ENCODE data around the gene SLAMF9. TPM values are rescaled to one million over a fixed set of nuclear protein-coding genes. Genes with fewer than 3 reads are reported as not detected.

SLAMF9 gene
- total RNA-seq (not detected), polyA plus RNA-seq (ENCODE audit: insufficient read length in 6 of 6) (not detected)
- long read RNA-seq, donor 1: 0 reads
- long read RNA-seq, donor 2: 0 reads
- long read RNA-seq, donor 3: 0 reads
- long read RNA-seq, donor 4: 0 reads
- long read RNA-seq, donor 5: 0 reads
- long read RNA-seq, donor 6: 0 reads
- long read RNA-seq, donor 7: 0 reads
- long read RNA-seq, donor 8: 0 reads
- long read RNA-seq, donor 9: 0 reads
- long read RNA-seq, donor 10: 0 reads
- long read RNA-seq, donor 11: 0 reads
- long read RNA-seq, donor 12: 0 reads

- no peaks in the 10 kb centered on the region for H3K9me3 ChIP-seq
- H3K4me1 ChIP-seq: peaks cover 0 to 6% of the 10 kb centered on the region in 2 donors
- no peak within 1 kb of the TSS for H3K4me3 ChIP-seq
- peaks cover 0 to 14% of the 10 kb centered on the region in 2 donors for H3K27me3 ChIP-seq
- no peaks in the 10 kb centered on the region for H3K36me3 ChIP-seq
- DNase-seq (no peak), ATAC-seq (peak; percentile 66)
- TF ChIP-seq CTCF (IDR thresholded peaks at IDR 0.05): no peak
- H3K27ac ChIP-seq: no peak within 1 kb of the TSS
- intact Hi-C loops (cut with DNase I): no loop called here
Observed at GRCh38 chr1:159953536-159954515, at the start of gene SLAMF9. Gene SLAMF9, minus strand, starts transcription at chr1:159954237. Its CDS starts 100 bp downstream, at chr1:159954137.

GRCh38 chr1:160001440-160001839 is 47.4 kb upstream of the SLAMF9 start:
- intact Hi-C loops (cut with DNase I): loop anchor here in 1 of 2 donors (10.0 kb wide), 1 partner anchor 57 kb away; the partner anchor contains the start of gene IGSF9
- Histone ChIP-seq H3K4me3 (no peak overlapping the region), H3K4me1 (no peaks in the 10 kb centered on the region), H3K36me3 (no peaks in the 10 kb centered on the region), H3K9me3 (no peaks in the 10 kb centered on the region), H3K27ac (no peak overlapping the region), H3K27me3 (peaks cover 0 to 5% of the 10 kb centered on the region in 2 donors)
- ATAC-seq (no peak), DNase-seq (no peak)
- TF ChIP-seq CTCF (IDR thresholded peaks at IDR 0.05): no peak

GRCh38 chr1:159999204-159999603 is 45.2 kb upstream of the SLAMF9 start:
- ATAC-seq: no peak
- Histone ChIP-seq H3K27ac (no peak overlapping the region), H3K4me3 (no peak overlapping the region), H3K9me3 (no peaks in the 10 kb centered on the region), H3K36me3 (no peaks in the 10 kb centered on the region), H3K27me3 (peaks cover 0 to 5% of the 10 kb centered on the region in 2 donors), H3K4me1 (no peaks in the 10 kb centered on the region)
- no peak for TF ChIP-seq CTCF (IDR thresholded peaks at IDR 0.05)
- intact Hi-C loops (cut with DNase I): no loop called here
- no peak for DNase-seq

- Histone ChIP-seq H3K4me3 (no peak overlapping the region), H3K9me3 (no peaks in the 10 kb centered on the region), H3K36me3 (no peaks in the 10 kb centered on the region), H3K27me3 (peaks cover 0 to 5% of the 10 kb centered on the region in 2 donors), H3K27ac (no peak overlapping the region), H3K4me1 (no peaks in the 10 kb centered on the region)
- intact Hi-C loops (cut with DNase I): no loop called here
- ATAC-seq (peak; percentile 98), DNase-seq (no peak)
- no peak for TF ChIP-seq CTCF (IDR thresholded peaks at IDR 0.05)
Observed at GRCh38 chr1:159996653-159997052, 42.6 kb upstream of the SLAMF9 start.

- TF ChIP-seq CTCF (IDR thresholded peaks at IDR 0.05): no peak
- H3K27me3 ChIP-seq: peaks cover 0 to 4% of the 10 kb centered on the region in 2 donors
- no peaks in the 10 kb centered on the region for H3K4me1 ChIP-seq
- H3K27ac ChIP-seq: no peak overlapping the region
- H3K9me3 ChIP-seq: no peaks in the 10 kb centered on the region
- no peak overlapping the region for H3K4me3 ChIP-seq
- DNase-seq: no peak
- no peaks in the 10 kb centered on the region for H3K36me3 ChIP-seq
- intact Hi-C loops (cut with DNase I): no loop called here
- no peak for ATAC-seq
Observed at GRCh38 chr1:159994896-159995295, 40.9 kb upstream of the SLAMF9 start.
